CD4-positive, alpha-beta T cell treated with Interleukin-21 for 1 hour (primary cell): ENCODE data around the gene MCEE.
"Not testable (repeated sequence)": the region's sequence is repeated elsewhere in the genome, so short reads cannot be mapped to it uniquely, and the experiment has no call there.

Experiments
- DNase-seq: peaks from one replicate; pipeline ENCODE4 v3.0.0-alpha.2; 2020

The MCEE gene

GRCh38 chr2:71125506-71126294 is 4.3 kb downstream of the MCEE start:
- DNase-seq, result no peak

GRCh38 chr2:71122387-71123298 is 7.4 kb downstream of the MCEE start:
- DNase-seq, result no peak

DNA sequence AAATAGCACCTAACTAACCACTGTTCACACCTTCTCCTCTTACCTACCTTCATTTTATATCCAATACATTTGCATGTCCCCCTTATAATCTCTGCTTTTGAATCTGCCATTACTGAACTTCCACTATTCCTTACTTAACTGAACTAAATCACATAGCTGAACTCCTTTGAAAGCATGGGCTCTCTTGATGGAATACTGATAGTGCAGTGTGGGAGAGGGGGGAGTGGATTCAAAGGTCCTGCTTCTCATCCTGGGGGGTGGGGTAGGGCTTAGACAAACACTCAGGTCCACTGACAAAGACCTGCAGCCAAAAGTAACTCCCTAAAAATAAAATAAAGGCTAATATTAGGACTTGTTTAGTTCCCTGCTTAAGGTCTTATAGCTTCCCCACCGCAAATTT is 8.6 kb downstream of the MCEE start:
- DNase-seq, result no peak

GRCh38 chr2:71120195-71120594 is 9.8 kb downstream of the MCEE start:
- DNase-seq, result no peak

DNA sequence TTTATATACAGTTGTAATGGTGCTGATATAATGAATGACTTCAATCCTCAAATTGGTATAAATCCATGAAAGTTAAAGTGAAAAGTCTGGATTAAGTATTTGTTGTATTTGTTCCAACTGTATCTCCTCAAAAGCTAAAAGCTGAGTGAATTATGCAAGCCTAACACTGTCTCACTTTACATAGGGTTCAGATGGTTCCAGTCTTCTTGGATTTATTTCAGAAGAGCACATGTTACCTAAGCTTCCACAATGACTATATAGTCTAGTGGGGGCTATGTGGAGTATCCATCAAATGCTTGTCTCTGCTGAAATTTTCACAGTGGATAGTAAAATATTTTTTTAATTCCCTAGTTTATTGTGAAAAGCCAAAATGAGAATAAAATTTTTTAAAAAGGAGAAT is 13.0 kb downstream of the MCEE start:
- no peak for DNase-seq

GRCh38 chr2:71113843-71114242 is 16.2 kb downstream of the MCEE start:
- DNase-seq, result no peak

GRCh38 chr2:71108091-71108490 is 21.9 kb downstream of the MCEE start:
- no peak for DNase-seq

- DNase-seq, result not testable (repeated sequence)
Observed at GRCh38 chr2:71106463-71106862, 23.6 kb downstream of the MCEE start.

GRCh38 chr2:71103809-71104208 is 26.2 kb downstream of the MCEE start:
- DNase-seq, result no peak

- no peak for DNase-seq
Observed at GRCh38 chr2:71102981-71103681, 26.9 kb downstream of the MCEE start.

DNA sequence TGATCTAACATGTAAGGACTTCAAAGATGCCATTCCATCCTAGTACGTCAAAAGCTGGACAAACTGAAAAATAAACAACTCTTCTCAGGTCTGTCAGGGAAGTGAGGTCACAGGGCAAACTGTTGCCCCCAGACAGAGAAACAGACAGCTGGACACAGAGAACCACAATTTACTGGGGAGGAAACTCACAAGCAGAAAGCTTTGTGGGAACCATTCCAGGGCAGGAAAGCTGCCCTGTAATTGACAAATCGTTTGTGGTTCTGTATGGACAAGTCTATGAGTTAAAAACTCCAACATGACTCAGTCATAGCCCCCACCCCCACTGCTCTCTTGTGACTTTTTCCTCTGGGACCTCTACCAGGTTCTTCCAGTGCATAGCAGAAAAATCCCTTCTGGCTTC is 28.4 kb downstream of the MCEE start:
- DNase-seq, result no peak

- DNase-seq, result peak; percentile 51
Observed at GRCh38 chr2:71100195-71100964, 29.6 kb downstream of the MCEE start.

- DNase-seq, result not testable (repeated sequence)
Observed at GRCh38 chr2:71092491-71093260, 37.4 kb downstream of the MCEE start.

- DNase-seq, result not testable (repeated sequence)
Observed at GRCh38 chr2:71091808-71092207, 38.2 kb downstream of the MCEE start.

DNA sequence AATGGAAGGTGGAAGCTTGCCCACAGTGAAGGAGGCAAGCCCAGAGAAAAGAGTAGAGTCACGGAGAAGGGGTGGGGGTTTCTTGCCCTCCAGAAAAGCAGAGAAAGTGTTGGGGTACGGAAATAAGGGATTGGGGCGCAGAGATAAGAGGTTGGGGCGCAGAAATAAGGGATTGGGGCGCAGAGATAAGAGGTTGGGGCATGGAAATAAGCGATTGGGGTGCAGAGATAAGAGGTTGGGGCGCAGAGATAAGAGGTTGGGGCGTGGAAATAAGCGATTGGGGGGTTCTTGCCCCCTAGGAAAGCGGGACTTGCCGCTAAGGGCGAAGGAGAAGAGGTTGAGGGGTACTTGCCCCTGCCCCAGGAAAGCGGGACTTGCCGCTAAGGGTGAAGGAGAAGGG is 40.6 kb downstream of the MCEE start:
- not testable (repeated sequence) for DNase-seq

DNA sequence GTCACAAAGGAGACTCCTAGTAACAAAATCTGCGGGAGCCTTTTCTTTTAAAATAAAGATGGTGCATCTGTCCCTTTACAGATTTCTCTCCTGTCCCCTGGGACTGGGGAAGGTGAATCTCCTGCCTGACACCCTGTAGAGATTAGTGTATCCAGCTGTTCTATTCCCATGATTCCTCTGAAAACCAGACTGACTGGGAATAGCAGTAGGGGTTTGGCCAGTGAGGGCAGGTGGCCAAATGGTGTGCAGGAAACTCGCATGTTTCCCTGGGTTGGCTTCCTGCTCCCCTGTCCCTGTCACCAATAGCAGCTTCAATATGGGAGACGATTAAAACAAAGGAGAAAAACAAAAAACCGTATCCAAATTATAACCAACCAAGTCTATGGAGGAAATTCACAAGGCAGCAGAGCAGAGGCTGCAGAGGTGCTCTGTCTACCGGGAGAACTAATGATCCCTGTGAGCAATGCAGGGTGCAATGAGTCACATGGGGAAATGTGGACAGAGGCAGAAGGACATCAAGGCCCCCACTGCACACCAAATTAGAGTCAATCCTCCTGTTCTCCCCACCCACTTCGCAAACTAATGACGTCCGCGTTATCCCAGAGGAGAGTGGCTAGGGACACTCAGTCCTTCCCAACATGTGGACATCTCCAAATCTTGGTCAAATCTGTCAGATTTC is 44.6 kb downstream of the MCEE start:
- DNase-seq, result not testable (repeated sequence)

GRCh38 chr2:71083752-71084312 is 46.2 kb downstream of the MCEE start:
- DNase-seq, result not testable (repeated sequence)

GRCh38 chr2:71083297-71083696 is 46.7 kb downstream of the MCEE start:
- DNase-seq, result not testable (repeated sequence)

GRCh38 chr2:71082402-71083252 is 47.4 kb downstream of the MCEE start:
- no peak for DNase-seq

- DNase-seq, result no peak
Observed at GRCh38 chr2:71078624-71079023, 51.4 kb downstream of the MCEE start.
